ENCODE data around the gene ZNF846. TPM values are rescaled to one million over a fixed set of nuclear protein-coding genes. Genes with fewer than 3 reads are reported as not detected.

ZNF846 gene
- total RNA-seq, 4 donors from 2014 or later: 10.0 to 18.1 (median 14.2) TPM

DNA sequence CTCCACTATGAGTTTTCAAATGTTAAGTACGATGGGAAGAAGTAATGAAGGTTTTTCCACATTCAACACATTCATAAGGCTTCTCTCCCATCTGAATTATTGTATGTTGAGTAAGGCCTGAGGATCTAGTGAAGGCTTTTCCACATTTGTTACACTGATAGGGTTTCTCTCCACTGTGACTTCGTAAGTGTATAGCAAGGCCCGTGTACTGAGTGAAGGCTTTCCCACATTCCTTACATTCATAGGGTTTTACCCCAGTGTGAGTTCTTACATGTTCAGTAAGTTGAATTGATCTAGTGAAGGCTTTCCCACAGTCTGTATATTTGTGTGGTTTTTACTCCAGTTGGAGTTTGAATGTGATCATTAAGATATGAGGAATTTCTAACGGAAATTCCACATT is 44.4 kb downstream of the ZNF846 start:
- in situ Hi-C loops (cut with MboI; ENCODE audit: low pct_ligation_motif_present in 1 of 4, low pct_unique_long_range_greater_than_20kb in 1 of 4, low sequenced_read_pairs in 3 of 4) (no loop called here), intact Hi-C loops (cut with DNase I; ENCODE audit: low total_unique reads) (no loop called here)
- Histone ChIP-seq H3K4me1 (no peaks in the 10 kb centered on the region), H3K9me3 (no peaks in the 10 kb centered on the region), H3K4me3 (no peak overlapping the region), H3K36me3 (no peaks in the 10 kb centered on the region), H3K27me3 (no peaks in the 10 kb centered on the region), H3K27ac (no peak overlapping the region)
- 86 to 88% methylated on average over 2 to 4 of the region's 4 CpGs for WGBS, 2 donors (ENCODE audit: low coverage in 1 of 2)
- DNase-seq: no peak
- TF ChIP-seq POLR2AphosphoS5 (IDR thresholded peaks at IDR 0.05) (no peak), POLR2A (IDR thresholded peaks at IDR 0.05) (no peak), EP300 (IDR thresholded peaks at IDR 0.05; ENCODE audit: low read depth) (no peak)
- TF ChIP-seq, protein P1, sequence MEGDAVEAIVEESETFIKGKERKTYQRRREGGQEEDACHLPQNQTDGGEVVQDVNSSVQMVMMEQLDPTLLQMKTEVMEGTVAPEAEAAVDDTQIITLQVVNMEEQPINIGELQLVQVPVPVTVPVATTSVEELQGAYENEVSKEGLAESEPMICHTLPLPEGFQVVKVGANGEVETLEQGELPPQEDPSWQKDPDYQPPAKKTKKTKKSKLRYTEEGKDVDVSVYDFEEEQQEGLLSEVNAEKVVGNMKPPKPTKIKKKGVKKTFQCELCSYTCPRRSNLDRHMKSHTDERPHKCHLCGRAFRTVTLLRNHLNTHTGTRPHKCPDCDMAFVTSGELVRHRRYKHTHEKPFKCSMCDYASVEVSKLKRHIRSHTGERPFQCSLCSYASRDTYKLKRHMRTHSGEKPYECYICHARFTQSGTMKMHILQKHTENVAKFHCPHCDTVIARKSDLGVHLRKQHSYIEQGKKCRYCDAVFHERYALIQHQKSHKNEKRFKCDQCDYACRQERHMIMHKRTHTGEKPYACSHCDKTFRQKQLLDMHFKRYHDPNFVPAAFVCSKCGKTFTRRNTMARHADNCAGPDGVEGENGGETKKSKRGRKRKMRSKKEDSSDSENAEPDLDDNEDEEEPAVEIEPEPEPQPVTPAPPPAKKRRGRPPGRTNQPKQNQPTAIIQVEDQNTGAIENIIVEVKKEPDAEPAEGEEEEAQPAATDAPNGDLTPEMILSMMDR (IDR thresholded peaks at IDR 0.05): no peak

DNA sequence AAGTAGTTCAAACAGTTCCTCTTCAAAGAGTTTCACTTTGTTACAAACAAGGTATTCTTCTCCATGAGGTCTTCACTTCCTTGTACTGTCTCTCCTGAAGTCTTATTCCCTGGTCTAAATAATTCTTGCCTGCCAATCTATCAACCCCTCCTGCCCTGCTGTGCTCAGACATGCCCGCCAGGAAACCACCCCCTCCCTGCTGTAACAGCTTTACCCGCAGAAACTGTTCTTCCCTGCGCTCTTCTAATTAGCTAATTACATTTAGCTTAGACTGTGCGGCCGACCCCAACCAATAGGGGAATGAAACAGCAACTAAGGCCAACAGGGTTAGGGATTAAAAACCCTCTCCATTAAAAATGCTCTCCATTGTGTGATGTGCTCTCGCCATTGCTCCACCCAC is 46.7 kb downstream of the ZNF846 start:
- H3K9me3 ChIP-seq: no peaks in the 10 kb centered on the region
- intact Hi-C loops (cut with DNase I; ENCODE audit: low total_unique reads) (no loop called here), in situ Hi-C loops (cut with MboI; ENCODE audit: low pct_ligation_motif_present in 1 of 4, low pct_unique_long_range_greater_than_20kb in 1 of 4, low sequenced_read_pairs in 3 of 4) (no loop called here)
- H3K4me3 ChIP-seq: no peak overlapping the region
- no peaks in the 10 kb centered on the region for H3K27me3 ChIP-seq
- no peaks in the 10 kb centered on the region for H3K4me1 ChIP-seq
- H3K36me3 ChIP-seq: no peaks in the 10 kb centered on the region
- H3K27ac ChIP-seq: no peak overlapping the region
- no peak for TF ChIP-seq EP300 (IDR thresholded peaks at IDR 0.05; ENCODE audit: low read depth)
- TF ChIP-seq, protein P1 (IDR thresholded peaks at IDR 0.05): no peak
- TF ChIP-seq POLR2AphosphoS5 (IDR thresholded peaks at IDR 0.05): no peak
- no peak for TF ChIP-seq POLR2A (IDR thresholded peaks at IDR 0.05)
- 41 to 58% methylated on average over 5 to 6 of the region's 6 CpGs for WGBS, 2 donors (ENCODE audit: low coverage in 1 of 2)
- no peak for DNase-seq

DNA sequence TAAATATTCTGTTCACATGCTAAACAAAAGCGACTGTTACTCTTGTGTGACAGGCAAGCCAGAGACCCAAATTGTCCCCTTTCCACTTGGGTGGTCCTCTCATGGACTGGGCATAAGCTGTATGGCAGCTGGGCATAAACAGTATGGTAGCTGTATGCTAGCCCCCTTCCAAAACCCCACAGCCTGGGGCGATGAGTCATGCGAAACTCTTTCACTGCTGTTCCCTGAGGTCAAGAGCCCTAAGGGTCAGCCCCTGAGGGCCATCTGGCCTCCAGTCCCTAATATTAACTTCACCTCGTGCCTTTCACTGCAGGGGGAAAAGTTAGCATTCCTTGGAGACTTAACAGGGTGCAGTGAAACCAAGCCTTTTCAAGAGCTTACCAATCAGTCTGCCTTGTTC is 48.0 kb downstream of the ZNF846 start:
- no peaks in the 10 kb centered on the region for H3K36me3 ChIP-seq
- intact Hi-C loops (cut with DNase I; ENCODE audit: low total_unique reads) (no loop called here), in situ Hi-C loops (cut with MboI; ENCODE audit: low pct_ligation_motif_present in 1 of 4, low pct_unique_long_range_greater_than_20kb in 1 of 4, low sequenced_read_pairs in 3 of 4) (no loop called here)
- H3K4me1 ChIP-seq: no peaks in the 10 kb centered on the region
- no peak for TF ChIP-seq POLR2A (IDR thresholded peaks at IDR 0.05)
- TF ChIP-seq, protein P1 (IDR thresholded peaks at IDR 0.05): no peak
- no peak for TF ChIP-seq EP300 (IDR thresholded peaks at IDR 0.05; ENCODE audit: low read depth)
- TF ChIP-seq POLR2AphosphoS5 (IDR thresholded peaks at IDR 0.05): no peak
- no peak overlapping the region for H3K4me3 ChIP-seq
- no peaks in the 10 kb centered on the region for H3K27me3 ChIP-seq
- H3K9me3 ChIP-seq: no peaks in the 10 kb centered on the region
- H3K27ac ChIP-seq: no peak overlapping the region
- WGBS, 2 donors (ENCODE audit: low coverage in 1 of 2): 50 to 67% methylated on average over 1 to 4 of the region's 4 CpGs
- no peak for DNase-seq

DNA sequence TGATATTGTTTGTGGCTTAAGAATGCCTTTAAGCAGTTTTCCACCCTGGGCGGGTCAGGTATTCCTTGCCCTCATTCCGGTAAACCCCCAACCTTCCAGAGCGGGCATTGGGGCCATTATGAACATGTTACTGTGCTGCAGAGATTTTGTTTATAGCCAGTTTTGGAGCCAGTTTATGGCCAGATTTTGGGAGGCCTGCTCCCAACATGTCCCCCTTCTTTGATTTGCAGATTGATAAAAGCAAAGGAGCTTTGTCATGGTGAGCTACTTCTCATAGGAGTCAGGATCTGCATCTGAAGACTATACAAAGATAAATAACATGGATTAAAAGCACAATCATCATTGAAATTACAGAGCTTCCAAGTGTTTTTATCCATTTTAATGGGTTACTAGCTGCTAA is 56.7 kb downstream of the ZNF846 start:
- no peak for DNase-seq
- WGBS, 2 donors (ENCODE audit: low coverage in 1 of 2): 98 to 100% methylated on average over 3 of the region's 3 CpGs
- intact Hi-C loops (cut with DNase I; ENCODE audit: low total_unique reads): no loop called here
- H3K27me3 ChIP-seq: no peaks in the 10 kb centered on the region
- H3K9me3 ChIP-seq: peaks cover 4 to 25% of the 10 kb centered on the region in 2 donors
- no peaks in the 10 kb centered on the region for H3K4me1 ChIP-seq
- no peaks in the 10 kb centered on the region for H3K36me3 ChIP-seq
- TF ChIP-seq POLR2AphosphoS5 (IDR thresholded peaks at IDR 0.05): no peak
- TF ChIP-seq, protein P1 (IDR thresholded peaks at IDR 0.05): no peak
- TF ChIP-seq EP300 (IDR thresholded peaks at IDR 0.05; ENCODE audit: low read depth): no peak
- no peak for TF ChIP-seq POLR2A (IDR thresholded peaks at IDR 0.05)
- no peak overlapping the region for H3K4me3 ChIP-seq
- in situ Hi-C loops (cut with MboI; ENCODE audit: low pct_ligation_motif_present in 1 of 4, low pct_unique_long_range_greater_than_20kb in 1 of 4, low sequenced_read_pairs in 3 of 4): no loop called here
- H3K27ac ChIP-seq: no peak overlapping the region
